Measurements from ENCODE around the gene CRTC1. TPM values are rescaled to one million over a fixed set of nuclear protein-coding genes. Genes with fewer than 3 reads are reported as not detected.

Gene CRTC1
- total RNA-seq, 4 donors from 2014 or later, result 3.8 to 8.9 (median 6.3) TPM

DNA sequence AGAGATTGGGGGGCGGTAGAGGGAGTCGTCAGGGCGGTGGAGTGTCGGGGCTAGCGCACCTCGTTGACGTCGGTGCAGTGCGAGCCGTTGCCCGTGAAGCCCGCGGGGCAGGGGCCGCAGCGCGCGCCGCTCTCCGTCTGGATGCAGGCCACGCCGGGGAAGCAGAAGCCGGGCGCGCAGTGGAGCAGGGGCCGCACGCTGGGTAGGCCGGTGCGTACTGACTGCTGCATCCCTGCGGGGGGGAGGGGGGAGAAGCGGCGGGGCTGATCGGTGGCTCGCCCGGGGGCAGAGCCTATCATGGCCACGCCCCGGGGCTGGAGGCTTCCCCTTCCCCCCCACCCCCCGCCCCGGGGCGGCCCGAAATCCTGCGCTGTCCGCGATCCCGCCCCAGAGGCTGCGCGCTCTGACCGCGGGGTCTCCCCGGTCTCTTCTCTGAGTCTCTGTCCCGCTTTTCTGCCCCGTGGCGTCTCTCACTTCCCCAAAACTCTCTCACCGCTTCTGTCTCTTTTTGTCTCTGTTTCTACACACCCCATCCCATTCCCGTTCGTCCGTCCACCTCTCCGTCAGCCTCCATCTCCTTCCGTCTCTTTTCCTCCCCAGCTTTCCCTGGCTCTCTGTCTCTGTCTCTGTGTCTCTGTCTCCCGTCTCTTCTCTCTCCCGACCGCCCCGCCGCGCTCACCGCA, 106.5 kb downstream of the CRTC1 start:
- H3K27me3 ChIP-seq, result peaks cover 98% of the 10 kb centered on the region
- 2 to 3% methylated on average over 13 to 21 of the region's 65 CpGs for WGBS, 2 donors (ENCODE audit: low coverage in 1 of 2)
- no peak for TF ChIP-seq POLR2AphosphoS5 (IDR thresholded peaks at IDR 0.05)
- TF ChIP-seq, protein P1, sequence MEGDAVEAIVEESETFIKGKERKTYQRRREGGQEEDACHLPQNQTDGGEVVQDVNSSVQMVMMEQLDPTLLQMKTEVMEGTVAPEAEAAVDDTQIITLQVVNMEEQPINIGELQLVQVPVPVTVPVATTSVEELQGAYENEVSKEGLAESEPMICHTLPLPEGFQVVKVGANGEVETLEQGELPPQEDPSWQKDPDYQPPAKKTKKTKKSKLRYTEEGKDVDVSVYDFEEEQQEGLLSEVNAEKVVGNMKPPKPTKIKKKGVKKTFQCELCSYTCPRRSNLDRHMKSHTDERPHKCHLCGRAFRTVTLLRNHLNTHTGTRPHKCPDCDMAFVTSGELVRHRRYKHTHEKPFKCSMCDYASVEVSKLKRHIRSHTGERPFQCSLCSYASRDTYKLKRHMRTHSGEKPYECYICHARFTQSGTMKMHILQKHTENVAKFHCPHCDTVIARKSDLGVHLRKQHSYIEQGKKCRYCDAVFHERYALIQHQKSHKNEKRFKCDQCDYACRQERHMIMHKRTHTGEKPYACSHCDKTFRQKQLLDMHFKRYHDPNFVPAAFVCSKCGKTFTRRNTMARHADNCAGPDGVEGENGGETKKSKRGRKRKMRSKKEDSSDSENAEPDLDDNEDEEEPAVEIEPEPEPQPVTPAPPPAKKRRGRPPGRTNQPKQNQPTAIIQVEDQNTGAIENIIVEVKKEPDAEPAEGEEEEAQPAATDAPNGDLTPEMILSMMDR (IDR thresholded peaks at IDR 0.05), result no peak
- no peak for TF ChIP-seq POLR2A (IDR thresholded peaks at IDR 0.05)
- TF ChIP-seq EP300 (IDR thresholded peaks at IDR 0.05), result no peak

DNA sequence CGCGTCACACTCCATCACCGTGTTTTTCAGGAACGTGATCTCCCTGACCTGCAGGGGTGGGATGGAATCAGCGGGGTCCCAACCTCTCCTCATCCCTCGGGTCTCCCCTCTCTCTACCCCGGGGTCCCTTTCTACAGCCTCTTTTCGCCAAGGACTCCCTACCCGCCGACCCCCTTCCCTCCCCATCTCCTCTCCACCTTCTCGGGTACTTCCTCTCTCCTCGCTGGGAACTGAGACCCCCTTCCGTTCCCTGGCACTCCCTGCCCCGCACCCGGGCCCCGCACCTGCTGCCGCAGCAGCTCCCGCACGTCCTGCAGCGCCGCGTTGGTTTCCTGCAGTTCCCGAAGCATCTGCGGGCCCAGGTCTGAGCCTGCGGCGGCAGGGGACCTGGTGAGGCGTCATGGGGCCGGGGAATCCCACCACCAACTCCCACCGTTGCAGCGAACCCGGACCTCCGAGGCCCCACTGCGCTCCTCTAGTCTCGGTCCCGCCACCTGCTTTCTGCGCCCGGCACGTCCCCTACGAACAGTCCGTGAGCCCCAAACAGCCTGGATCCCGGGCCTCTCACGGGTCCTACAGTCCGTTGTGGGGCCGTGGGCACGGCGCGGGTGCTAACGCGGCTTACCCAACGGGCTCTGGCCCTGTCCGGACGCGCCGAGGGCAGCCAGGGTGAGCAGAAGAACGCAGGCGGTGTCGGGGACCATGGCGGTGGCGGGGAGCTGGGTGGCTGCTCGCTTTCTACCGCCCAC, 107.3 kb downstream of the CRTC1 start, which contains the start of gene COMP:
COMP (minus strand) TSS at position 740 of the 749 bp plus-strand sequence; CDS start at position 704, 36 bp downstream.
- H3K27me3 ChIP-seq, result peaks cover 98% of the 10 kb centered on the region
- no peak for TF ChIP-seq POLR2A (IDR thresholded peaks at IDR 0.05)
- TF ChIP-seq, protein P1 (IDR thresholded peaks at IDR 0.05), result no peak
- no peak for TF ChIP-seq EP300 (IDR thresholded peaks at IDR 0.05)
- ATAC-seq, result no peak
- no peaks in the 10 kb centered on the region for H3K9me3 ChIP-seq
- H3K4me1 ChIP-seq, result peaks cover 0 to 58% (median 45%) of the 10 kb centered on the region in 3 donors
- H3K36me3 ChIP-seq, result no peaks in the 10 kb centered on the region
- 1% methylated on average over 10 to 13 of the region's 61 CpGs for WGBS, 2 donors (ENCODE audit: low coverage in 1 of 2)
- H3K4me3 ChIP-seq, result peak within 1 kb of the TSS in 1 of 2 donors; percentile 43
- no peak within 1 kb of the TSS for H3K27ac ChIP-seq

More for the DNA sequence above, 106.5 kb downstream of the CRTC1 start:
- Histone ChIP-seq H3K27ac (no peak overlapping the region), H3K9me3 (no peaks in the 10 kb centered on the region), H3K36me3 (no peaks in the 10 kb centered on the region), H3K4me3 (peak overlapping the region in 1 of 2 donors; percentile 43), H3K4me1 (peaks cover 0 to 60% (median 48%) of the 10 kb centered on the region in 3 donors)
- no peak for ATAC-seq

DNA sequence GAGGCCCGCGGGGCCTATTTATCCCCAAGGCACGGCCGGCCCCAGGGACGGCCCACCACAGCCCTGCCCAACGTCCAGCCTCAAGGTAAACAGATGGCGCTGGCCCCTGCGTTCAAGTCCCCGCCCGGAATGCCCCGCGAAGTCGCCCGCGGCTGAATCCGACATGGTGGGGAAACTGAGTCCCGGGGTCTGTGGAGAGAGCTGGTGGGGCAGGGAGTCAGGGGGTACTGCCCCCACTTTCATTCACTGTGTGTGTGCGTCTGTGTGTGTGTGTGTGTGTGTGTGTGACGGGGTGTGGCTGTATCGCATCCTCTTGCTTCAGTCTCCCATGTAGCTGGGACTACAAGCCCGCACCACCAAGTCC, 107.8 kb downstream of the CRTC1 start:
- Histone ChIP-seq H3K4me1 (peaks cover 0 to 53% (median 41%) of the 10 kb centered on the region in 3 donors), H3K9me3 (no peaks in the 10 kb centered on the region), H3K36me3 (no peaks in the 10 kb centered on the region), H3K4me3 (peak overlapping the region in 1 of 2 donors; percentile 43), H3K27me3 (peaks cover 98% of the 10 kb centered on the region), H3K27ac (no peak overlapping the region)
- WGBS, 2 donors (ENCODE audit: low coverage in 1 of 2), result 67 to 70% methylated on average over 2 to 3 of the region's 21 CpGs
- ATAC-seq, result no peak
- TF ChIP-seq POLR2A (IDR thresholded peaks at IDR 0.05), result no peak
- TF ChIP-seq, protein P1 (IDR thresholded peaks at IDR 0.05), result no peak

- Histone ChIP-seq H3K9me3 (no peaks in the 10 kb centered on the region), H3K4me3 (no peak overlapping the region), H3K27me3 (peaks cover 98% of the 10 kb centered on the region), H3K27ac (no peak overlapping the region), H3K36me3 (no peaks in the 10 kb centered on the region), H3K4me1 (peaks cover 0 to 42% (median 37%) of the 10 kb centered on the region in 3 donors)
- WGBS, 2 donors (ENCODE audit: low coverage in 1 of 2), result 100% methylated on average over 2 of the region's 3 CpGs; no CpG with 5 or more reads in 1 of the 2 donors
- no peak for ATAC-seq
- no peak for TF ChIP-seq POLR2AphosphoS5 (IDR thresholded peaks at IDR 0.05)
- no peak for TF ChIP-seq POLR2A (IDR thresholded peaks at IDR 0.05)
- TF ChIP-seq, protein P1 (IDR thresholded peaks at IDR 0.05), result no peak
- TF ChIP-seq EP300 (IDR thresholded peaks at IDR 0.05), result no peak
Measured at GRCh38 chr19:18792661-18793060, 109.2 kb downstream of the CRTC1 start.

Data from gastroesophageal sphincter (tissue), 4 donors.